HG02943 (cell line): ENCODE measurements around the gene PHIP.
"Not testable (repeated sequence)": the region's sequence is repeated elsewhere in the genome, so short reads cannot be mapped to it uniquely, and the experiment has no call there.

Experiments
- ATAC-seq: cut with Tn5 transposase; IDR thresholded peaks from one replicate; pipeline ENCODE4 v1.9.1; 2021; ENCODE audit warnings: mild to moderate bottlenecking, low read depth, moderate library complexity; ENCODE audit not compliant: unreplicated experiment

The PHIP gene

GRCh38 chr6:78947962-78948361 is 130.1 kb downstream of the PHIP start:
- no peak for ATAC-seq

- ATAC-seq = no peak
Observed at GRCh38 chr6:78947529-78947928, 130.5 kb downstream of the PHIP start.

GRCh38 chr6:78942446-78942845 is 135.6 kb downstream of the PHIP start:
- ATAC-seq = no peak

GRCh38 chr6:78936515-78936914 is 141.5 kb downstream of the PHIP start:
- no peak for ATAC-seq

GRCh38 chr6:78935553-78935952 is 142.5 kb downstream of the PHIP start:
- ATAC-seq = no peak

GRCh38 chr6:78925317-78925716 is 152.7 kb downstream of the PHIP start:
- no peak for ATAC-seq

GRCh38 chr6:78921168-78921567 is 156.9 kb downstream of the PHIP start:
- not testable (repeated sequence) for ATAC-seq

GRCh38 chr6:78917788-78918187 is 160.3 kb downstream of the PHIP start:
- ATAC-seq = no peak

GRCh38 chr6:78916411-78916810 is 161.6 kb downstream of the PHIP start:
- no peak for ATAC-seq

GRCh38 chr6:78911218-78911940 is 166.7 kb downstream of the PHIP start:
- ATAC-seq = no peak

- ATAC-seq = no peak
Observed at GRCh38 chr6:78910591-78911171, 167.4 kb downstream of the PHIP start.

- no peak for ATAC-seq
Observed at GRCh38 chr6:78910010-78910409, 168.0 kb downstream of the PHIP start.

- no peak for ATAC-seq
Observed at GRCh38 chr6:78909391-78909790, 168.7 kb downstream of the PHIP start.

- ATAC-seq = no peak
Observed at GRCh38 chr6:78908621-78909020, 169.4 kb downstream of the PHIP start.

GRCh38 chr6:78896227-78896626 is 181.8 kb downstream of the PHIP start:
- no peak for ATAC-seq

GRCh38 chr6:78889901-78890300 is 188.2 kb downstream of the PHIP start:
- ATAC-seq = not testable (repeated sequence)
